GM19328 (cell line): ENCODE results near the gene RPTOR.

ENCODE experiments used
- ATAC-seq: cut with Tn5 transposase; IDR thresholded peaks from one replicate; pipeline ENCODE4 v1.9.1; 2021; ENCODE audit warnings: mild to moderate bottlenecking, moderate library complexity; ENCODE audit not compliant: unreplicated experiment

The RPTOR gene

DNA sequence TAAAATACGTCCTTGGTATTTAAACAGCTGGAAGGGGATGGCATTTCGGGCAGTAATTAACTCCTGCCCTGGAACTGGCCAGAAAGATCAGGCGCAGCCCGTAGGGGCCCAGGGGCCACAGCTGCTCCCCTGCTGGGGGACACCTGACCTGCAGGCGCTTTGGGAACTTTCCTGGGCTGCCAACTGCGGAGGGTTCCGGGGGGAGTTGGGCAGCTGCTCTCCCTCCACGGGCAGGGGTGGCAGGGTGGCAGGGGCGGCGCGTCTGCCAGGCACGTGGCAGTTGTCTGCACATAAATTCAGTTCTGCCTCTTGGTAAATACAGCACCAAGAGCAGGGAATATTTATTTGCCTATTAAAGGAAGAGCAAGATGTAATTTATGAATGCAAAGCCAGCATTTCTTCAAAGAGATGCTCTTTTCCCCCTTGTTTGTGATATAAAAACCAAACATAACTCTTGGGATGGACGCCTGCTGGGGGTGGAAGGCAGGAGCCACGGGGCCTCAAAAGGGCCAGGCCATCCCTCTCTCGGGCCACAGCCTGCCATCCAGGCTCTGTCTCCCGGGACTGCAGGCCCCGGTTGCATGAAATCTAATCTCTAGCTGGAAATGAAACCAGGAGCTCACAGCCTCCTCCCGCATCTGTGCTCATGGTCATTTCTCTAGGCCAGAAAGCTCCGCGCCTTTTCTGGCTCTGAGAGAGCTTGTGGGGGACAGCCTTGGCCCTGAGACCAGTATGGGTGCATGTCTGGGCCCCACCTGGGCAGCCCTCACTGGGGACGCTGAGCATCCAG lies 417.1 kb downstream of the RPTOR start:
- no peak for ATAC-seq

DNA sequence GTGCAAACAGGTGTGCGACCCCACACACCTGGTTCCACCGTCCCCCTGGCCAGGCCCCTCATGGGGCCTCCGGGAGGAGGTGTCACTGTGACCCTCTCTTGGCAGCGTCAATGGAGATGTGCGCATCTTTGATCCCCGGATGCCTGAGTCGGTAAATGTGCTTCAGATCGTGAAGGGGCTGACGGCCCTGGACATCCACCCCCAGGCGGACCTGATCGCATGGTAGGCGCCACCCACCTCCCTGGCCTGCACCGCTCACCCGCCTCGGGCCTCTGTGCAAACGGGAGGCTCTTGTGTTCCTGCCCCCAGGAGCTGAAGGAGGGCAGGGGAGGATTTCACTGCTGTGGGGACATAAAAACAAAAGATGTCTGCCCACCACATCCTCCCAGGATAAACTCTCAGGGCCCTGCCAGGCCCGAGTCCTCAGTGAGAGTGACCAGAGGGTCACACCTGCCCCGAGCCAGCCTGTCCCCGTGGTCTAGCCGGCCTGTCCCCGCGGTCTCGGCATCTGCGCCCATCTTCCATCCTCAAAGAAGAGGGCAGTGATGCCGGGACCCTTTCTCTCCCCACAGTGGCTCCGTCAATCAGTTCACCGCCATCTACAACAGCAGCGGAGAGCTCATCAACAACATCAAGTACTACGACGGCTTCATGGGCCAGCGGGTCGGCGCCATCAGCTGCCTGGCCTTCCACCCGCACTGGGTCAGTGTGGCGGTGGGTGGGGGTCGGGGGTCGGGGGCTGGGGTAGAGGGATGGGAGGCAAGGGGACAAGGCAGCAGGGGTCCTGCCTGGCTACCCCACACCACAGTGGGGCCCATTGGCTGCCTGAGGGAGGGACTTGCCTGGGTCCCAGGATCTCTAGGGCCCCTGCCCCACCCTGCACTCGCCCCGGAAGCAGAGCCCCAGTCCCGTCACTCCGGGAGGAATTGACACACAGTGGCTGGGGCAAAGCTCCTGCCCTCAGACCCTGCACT lies 418.0 kb downstream of the RPTOR start:
- no peak for ATAC-seq

GRCh38 chr17:80963812-80964543 lies 419.3 kb downstream of the RPTOR start:
- ATAC-seq: no peak

GRCh38 chr17:80964544-80964856 lies 419.9 kb downstream of the RPTOR start:
- ATAC-seq: no peak

DNA sequence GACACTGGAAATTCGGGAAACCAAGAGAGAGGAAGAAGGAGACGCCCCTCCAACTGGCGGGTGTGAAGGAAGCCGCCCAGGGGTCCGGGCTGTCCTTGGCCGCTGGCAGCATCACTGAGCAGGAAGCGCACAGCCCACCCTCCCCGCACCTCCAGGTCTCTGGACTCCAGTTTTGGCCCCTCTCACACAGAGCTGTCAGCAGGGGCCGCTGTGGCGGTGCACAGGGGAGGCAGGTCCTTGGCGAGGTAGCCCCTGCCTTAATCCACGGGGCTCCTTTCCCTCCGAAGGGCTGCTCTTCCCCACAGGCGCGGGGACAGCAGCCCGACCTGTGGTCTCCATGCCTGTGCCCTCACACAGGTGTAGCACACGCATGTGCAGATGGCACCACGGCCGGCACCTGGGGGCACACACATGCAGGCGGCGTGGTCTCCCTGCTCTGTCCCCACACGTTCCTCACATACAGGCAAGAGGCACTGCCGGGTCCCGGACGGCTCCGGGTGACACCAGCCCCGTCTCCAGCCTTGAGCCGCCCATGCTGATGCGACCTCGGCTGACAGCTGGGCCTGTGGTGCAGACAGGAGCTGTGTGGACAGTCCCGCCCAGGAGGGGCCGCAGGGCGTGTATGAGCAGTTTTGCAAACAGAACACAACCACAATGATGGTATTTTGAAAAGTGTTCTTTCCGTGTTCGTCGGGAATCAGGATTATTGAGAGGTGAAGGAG lies 420.4 kb downstream of the RPTOR start:
- no peak for ATAC-seq

- ATAC-seq: no peak
These were observed 421.0 kb downstream of the RPTOR start for GRCh38 chr17:80965606-80966005.

GRCh38 chr17:80967404-80967872 lies 422.8 kb downstream of the RPTOR start:
- ATAC-seq: no peak

GRCh38 chr17:80968602-80969029 lies 424.0 kb downstream of the RPTOR start:
- no peak for ATAC-seq

- no peak for ATAC-seq
These were observed 424.5 kb downstream of the RPTOR start for GRCh38 chr17:80969030-80969673.

DNA sequence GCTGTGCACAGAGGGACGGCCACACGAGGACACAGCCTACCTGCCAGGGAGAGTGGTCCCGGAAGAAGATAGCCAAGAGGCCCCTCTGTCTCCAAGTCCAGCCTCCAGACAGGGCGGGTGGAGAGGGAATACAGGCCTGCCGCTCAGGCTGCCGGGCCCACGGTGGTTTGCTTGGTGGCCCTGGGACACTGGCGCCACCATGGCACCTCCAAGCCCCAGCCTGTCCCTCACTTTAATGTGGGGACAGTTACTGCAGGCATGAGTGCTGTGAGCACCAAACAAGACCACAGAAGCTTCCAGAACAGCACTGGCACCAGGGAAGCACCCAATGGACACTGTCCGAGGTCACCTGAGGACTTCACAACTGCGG lies 425.0 kb downstream of the RPTOR start:
- ATAC-seq: no peak

GRCh38 chr17:80970044-80970761 lies 425.6 kb downstream of the RPTOR start:
- no peak for ATAC-seq

DNA sequence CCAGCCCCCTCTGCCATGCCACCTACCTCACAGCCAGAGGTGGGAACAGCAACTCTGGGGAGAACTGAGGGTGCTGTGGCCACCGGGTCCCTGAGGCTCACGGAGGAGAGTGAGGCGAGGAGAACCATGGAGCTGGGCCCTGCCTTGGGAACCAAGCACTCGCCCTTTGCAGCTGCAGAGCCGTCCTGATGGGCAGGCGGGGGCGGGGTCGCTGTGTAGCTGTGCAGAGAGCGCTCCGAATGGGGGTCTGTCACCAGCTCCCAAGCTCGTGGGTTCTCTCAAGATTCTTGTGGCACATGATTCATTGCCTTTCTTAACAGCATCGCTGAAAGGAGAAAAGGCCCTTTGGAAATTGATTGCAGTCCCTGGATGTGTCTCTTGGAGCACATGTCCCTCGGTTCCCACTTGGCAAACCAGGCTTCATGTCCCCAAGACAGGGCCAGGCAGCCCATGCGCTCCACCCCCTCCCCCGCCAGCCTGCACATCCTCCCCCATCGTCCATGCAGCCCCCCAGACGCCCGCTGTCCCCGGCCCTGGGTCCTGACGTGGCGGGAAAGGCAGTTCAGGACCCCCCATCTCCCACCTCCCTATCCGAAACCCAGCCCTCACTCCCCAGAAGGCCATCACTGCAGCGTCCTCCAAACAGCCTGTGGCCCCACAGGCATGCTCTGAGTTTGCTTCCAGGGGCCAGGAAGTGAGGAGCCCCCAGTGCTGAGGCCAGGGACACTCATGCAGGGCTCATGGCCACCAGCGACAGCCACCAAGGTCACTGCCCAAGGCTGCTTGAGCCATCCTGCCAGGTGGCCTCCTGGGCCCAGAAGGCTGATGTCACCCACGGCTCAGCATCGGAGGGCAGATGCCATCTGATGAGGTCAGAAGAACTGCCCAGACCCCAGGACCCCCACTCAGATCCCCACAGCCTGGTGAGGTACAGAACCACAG lies 426.4 kb downstream of the RPTOR start:
- no peak for ATAC-seq

DNA sequence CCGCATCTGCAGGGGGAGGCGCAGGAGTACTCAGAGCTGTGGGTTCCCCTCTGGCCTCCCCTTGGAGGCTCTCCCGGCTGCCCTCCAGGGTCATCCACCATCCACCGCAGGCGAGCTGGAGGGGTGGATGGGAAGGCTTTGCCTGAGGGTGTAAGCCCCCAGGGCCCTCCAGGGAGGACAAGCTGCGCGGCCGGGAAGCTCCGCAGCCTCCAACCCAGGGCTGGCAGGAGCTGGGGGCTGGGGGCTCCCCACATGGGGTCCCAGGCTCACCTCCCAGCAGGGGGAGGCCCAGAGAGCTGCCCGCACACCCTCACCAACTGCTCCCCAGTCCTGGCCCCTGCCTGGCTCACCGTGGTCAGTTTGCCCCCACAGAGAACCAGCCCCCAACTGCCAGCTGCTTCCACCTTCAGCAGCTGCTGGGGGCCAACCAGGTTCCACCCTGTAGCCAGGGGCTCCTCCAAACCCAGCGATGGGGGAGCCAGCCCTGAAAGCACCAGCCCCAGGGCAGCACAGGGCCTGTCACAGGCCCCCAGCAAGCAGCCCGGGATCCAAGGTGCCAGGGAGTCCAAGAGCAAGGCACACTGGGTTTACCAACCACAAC lies 427.2 kb downstream of the RPTOR start:
- ATAC-seq: no peak

DNA sequence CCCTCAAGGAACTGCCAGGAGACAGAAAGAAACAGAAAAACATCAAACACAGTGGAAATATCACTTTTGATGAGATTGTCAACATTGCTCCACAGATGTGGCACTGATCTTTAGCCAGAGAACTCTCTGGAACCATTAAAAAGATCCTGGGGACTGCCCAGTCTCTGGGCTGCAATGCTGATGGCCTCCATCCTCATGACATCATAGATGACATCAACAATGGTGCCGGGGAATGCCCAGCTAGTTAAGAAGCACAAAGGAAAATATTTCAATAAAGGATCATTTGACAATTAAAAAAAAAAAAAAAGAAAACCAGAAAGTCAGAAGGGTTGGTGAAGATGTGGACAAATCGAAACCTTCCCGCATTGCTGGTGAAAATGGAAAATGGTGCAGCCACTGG lies 432.1 kb downstream of the RPTOR start:
- ATAC-seq: no peak

DNA sequence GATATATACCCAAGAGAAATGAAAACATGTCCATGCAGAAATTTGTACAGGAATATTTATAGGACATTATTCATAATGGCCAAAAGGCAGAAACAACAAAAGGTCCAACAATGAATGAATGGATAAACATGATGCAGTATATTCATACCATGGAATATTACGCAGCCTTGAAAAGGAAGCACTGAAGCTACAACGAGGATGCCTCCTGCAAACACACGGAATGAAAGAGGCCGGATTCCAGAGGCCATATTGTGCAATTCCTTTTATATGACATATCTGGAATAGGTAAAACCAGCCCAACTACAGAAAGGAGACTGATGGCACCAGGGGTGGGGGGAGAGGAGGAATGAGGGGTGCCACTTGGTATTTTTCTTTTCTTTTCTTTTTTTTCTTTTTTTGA lies 432.5 kb downstream of the RPTOR start:
- ATAC-seq: no peak

DNA sequence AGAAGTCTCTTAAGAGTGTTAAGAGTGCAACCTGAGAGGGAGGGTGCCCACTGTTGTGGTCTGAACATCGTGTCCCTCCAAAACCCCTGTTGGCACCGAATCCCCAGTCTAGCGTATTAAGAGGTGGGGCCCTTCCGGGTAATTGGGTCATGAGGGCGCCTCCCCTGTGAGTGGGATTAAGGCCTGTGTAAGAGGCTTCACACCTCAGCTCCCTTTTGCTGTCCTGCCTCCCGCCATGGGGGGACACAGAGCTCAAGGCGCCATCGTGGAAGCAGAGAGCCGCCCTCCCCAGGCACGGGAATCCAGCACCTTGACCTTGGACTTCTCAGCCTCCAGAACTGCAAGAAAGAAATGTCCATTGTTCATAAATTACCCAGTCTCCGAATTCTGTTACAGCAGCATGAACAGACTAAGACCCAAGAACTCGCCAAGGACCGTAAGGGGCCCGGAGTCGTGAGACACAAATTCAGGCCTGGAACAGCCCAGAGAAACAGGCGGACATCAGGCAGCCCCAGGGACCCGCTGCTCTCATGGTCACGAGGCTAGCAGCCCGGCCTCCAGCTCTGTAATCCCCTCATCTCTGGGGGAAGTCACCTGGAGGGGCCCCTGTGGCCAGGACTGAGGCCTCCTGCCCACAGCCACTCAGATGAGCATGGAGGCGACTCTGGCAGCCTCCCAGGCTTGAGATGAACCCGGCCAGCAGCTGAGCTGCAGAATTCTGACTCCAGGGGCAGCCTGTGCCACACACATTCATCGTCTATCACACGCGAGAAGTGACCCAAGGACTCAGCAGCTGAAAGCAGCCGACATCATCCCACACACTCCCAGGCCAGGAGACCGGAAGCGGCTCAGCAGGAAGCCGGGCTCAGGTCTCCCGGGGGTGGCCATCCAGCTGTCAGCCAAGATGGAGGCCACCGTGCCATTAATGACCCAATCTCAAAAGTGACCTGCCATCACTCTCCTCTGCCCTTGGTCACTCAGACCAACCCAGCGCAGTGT lies 434.2 kb downstream of the RPTOR start:
- no peak for ATAC-seq
